ENCODE data around the gene EPB41L2. TPM values are rescaled to one million over a fixed set of nuclear protein-coding genes. Genes with fewer than 3 reads are reported as not detected.

Gene EPB41L2
- total RNA-seq, 1 donor from 2014 or later: 66.3 TPM

- no peaks in the 10 kb centered on the region for H3K36me3 Mint-ChIP-seq
- H3K27ac Mint-ChIP-seq: no peak overlapping the region
- no peaks in the 10 kb centered on the region for H3K27me3 Mint-ChIP-seq (ENCODE audit: low read depth)
- no peak for DNase-seq (ENCODE audit: low spot score in 2 of 2, unreplicated experiment in 2 of 2)
- no peak overlapping the region for H3K4me3 Mint-ChIP-seq
- peaks cover 23% of the 10 kb centered on the region for H3K4me1 Mint-ChIP-seq
- no peaks in the 10 kb centered on the region for H3K9me3 Mint-ChIP-seq
- TF ChIP-seq CTCF (IDR thresholded peaks at IDR 0.05; ENCODE audit: unreplicated experiment): no peak
These were observed 95.3 kb downstream of the EPB41L2 start for GRCh38 chr6:130967502-130968445.

- H3K27me3 Mint-ChIP-seq (ENCODE audit: low read depth): no peaks in the 10 kb centered on the region
- no peak overlapping the region for H3K27ac Mint-ChIP-seq
- DNase-seq (ENCODE audit: low spot score in 2 of 2, unreplicated experiment in 2 of 2): no peak
- no peak for TF ChIP-seq CTCF (IDR thresholded peaks at IDR 0.05; ENCODE audit: unreplicated experiment)
- no peaks in the 10 kb centered on the region for H3K36me3 Mint-ChIP-seq
- no peaks in the 10 kb centered on the region for H3K9me3 Mint-ChIP-seq
- no peak overlapping the region for H3K4me3 Mint-ChIP-seq
- H3K4me1 Mint-ChIP-seq: peaks cover 23% of the 10 kb centered on the region
These were observed 96.6 kb downstream of the EPB41L2 start for GRCh38 chr6:130966344-130966980.

GRCh38 chr6:130965656-130966055 lies 97.4 kb downstream of the EPB41L2 start:
- no peak overlapping the region for H3K27ac Mint-ChIP-seq
- no peak overlapping the region for H3K4me3 Mint-ChIP-seq
- DNase-seq (ENCODE audit: low spot score in 2 of 2, unreplicated experiment in 2 of 2): no peak
- H3K27me3 Mint-ChIP-seq (ENCODE audit: low read depth): no peaks in the 10 kb centered on the region
- no peaks in the 10 kb centered on the region for H3K9me3 Mint-ChIP-seq
- no peak for TF ChIP-seq CTCF (IDR thresholded peaks at IDR 0.05; ENCODE audit: unreplicated experiment)
- H3K36me3 Mint-ChIP-seq: no peaks in the 10 kb centered on the region
- peaks cover 23% of the 10 kb centered on the region for H3K4me1 Mint-ChIP-seq

- H3K4me3 Mint-ChIP-seq: no peak overlapping the region
- no peaks in the 10 kb centered on the region for H3K36me3 Mint-ChIP-seq
- no peaks in the 10 kb centered on the region for H3K27me3 Mint-ChIP-seq (ENCODE audit: low read depth)
- H3K27ac Mint-ChIP-seq: no peak overlapping the region
- H3K9me3 Mint-ChIP-seq: no peaks in the 10 kb centered on the region
- peaks cover 20% of the 10 kb centered on the region for H3K4me1 Mint-ChIP-seq
- DNase-seq (ENCODE audit: low spot score in 2 of 2, unreplicated experiment in 2 of 2): no peak
- TF ChIP-seq CTCF (IDR thresholded peaks at IDR 0.05; ENCODE audit: unreplicated experiment): no peak
These were observed 98.0 kb downstream of the EPB41L2 start for GRCh38 chr6:130964808-130965604.

- H3K27ac Mint-ChIP-seq: no peak overlapping the region
- no peaks in the 10 kb centered on the region for H3K9me3 Mint-ChIP-seq
- no peaks in the 10 kb centered on the region for H3K27me3 Mint-ChIP-seq (ENCODE audit: low read depth)
- peaks cover 16% of the 10 kb centered on the region for H3K4me1 Mint-ChIP-seq
- H3K4me3 Mint-ChIP-seq: no peak overlapping the region
- no peaks in the 10 kb centered on the region for H3K36me3 Mint-ChIP-seq
- no peak for TF ChIP-seq CTCF (IDR thresholded peaks at IDR 0.05; ENCODE audit: unreplicated experiment)
- DNase-seq (ENCODE audit: low spot score in 2 of 2, unreplicated experiment in 2 of 2): no peak
These were observed 98.8 kb downstream of the EPB41L2 start for GRCh38 chr6:130964289-130964688.

Measured in mesothelial cell of epicardium (in vitro differentiated cells).